Esophagus muscularis mucosa (tissue), 4 donors: ENCODE results near the gene GMPR. TPM values are rescaled to one million over a fixed set of nuclear protein-coding genes. Genes with fewer than 3 reads are reported as not detected.

ENCODE experiments used
- DNase-seq: peaks from one replicate; pipeline ENCODE4 v3.0.0-alpha.2; 2017; ENCODE audit errors: extremely low spot score
- H3K27ac ChIP-seq, 4 donors: fragments of 200-600 bp; sonication (generic); replicated peaks in 1 of 4; 1 replicate in 3 of 4; 2 replicates in 1 of 4; pipeline ENCODE4 v1.5.1; 2016 to 2019; ENCODE audit warnings: mild to moderate bottlenecking in 1 of 4
- H3K27me3 ChIP-seq, 4 donors: fragments of 200-600 bp; sonication (generic); one replicate each; pipeline versions ENCODE4 v1.5.1 to v1.6.0; 2016 to 2019
- H3K36me3 ChIP-seq, 4 donors: fragments of 200-600 bp; sonication (generic); one replicate each; pipeline ENCODE4 v1.5.1; 2016 to 2019
- H3K4me1 ChIP-seq, 4 donors: fragments of 200-600 bp; sonication (generic); one replicate each; pipeline ENCODE4 v1.5.1; 2016 to 2019
- H3K4me3 ChIP-seq, 4 donors: fragments of 200-600 bp; sonication (generic); 1 replicate in 2 of 4; 2 replicates in 2 of 4; pipeline ENCODE4 v1.5.1; 2016 to 2019; ENCODE audit warnings: mild to moderate bottlenecking in 4 of 4, moderate library complexity in 1 of 4
- H3K9me3 ChIP-seq, 4 donors: fragments of 200-600 bp; sonication (generic); 1 replicate in 3 of 4; 2 replicates in 1 of 4; pipeline ENCODE4 v1.5.1; 2016 to 2019
- CTCF ChIP-seq, 3 experiments: fragments of 200-600 bp in 2 of 3; fragments of 450-650 bp in 1 of 3; sonication (generic) in 2 of 3; IDR thresholded peaks; one replicate each; pipeline ENCODE4 v1.5.1; 2017 to 2019; ENCODE audit warnings: antibody characterized with exemption in 3 of 3, mild to moderate bottlenecking in 2 of 3, moderate library complexity in 1 of 3
- EP300 ChIP-seq: sonication (generic); formaldehyde crosslinking; IDR thresholded peaks from one replicate; pipeline ENCODE4 v1.6.1; 2017; ENCODE audit warnings: antibody characterized with exemption
- POLR2A ChIP-seq: fragments of 450-650 bp; IDR thresholded peaks from one replicate; pipeline ENCODE4 v1.6.1; 2017; ENCODE audit warnings: antibody characterized with exemption, moderate library complexity, mild to moderate bottlenecking, low read depth
- POLR2AphosphoS5 ChIP-seq, 2 donors: sonication (generic); formaldehyde crosslinking; IDR thresholded peaks; one replicate each; pipeline ENCODE4 v1.6.1; 2017; ENCODE audit warnings: antibody characterized with exemption in 2 of 2
- WGBS: methylation state at CpG from one replicate; pipeline ENCODE4 v1.1.5; 2018; 5-methylcytosine and 5-hydroxymethylcytosine counted together
- intact Hi-C: fragments of 100-400 bp; cut with DNase I; formaldehyde crosslinking; loops from one replicate; pipeline ENCODE4 v1.15.1; 2023
- total RNA-seq, 4 donors: library from RNA; depleted of rRNA; stranded (reverse); fragments of >200 nt; gene quantifications; one replicate each; pipeline versions ENCODE4 v1.1.0 to v1.2.1, GENCODE V29; 2016

Gene GMPR
- total RNA-seq, 4 donors from 2014 or later = 32.8 to 69.7 (median 52.0) TPM

GRCh38 chr6:16241321-16241689 is 2.9 kb downstream of the GMPR start:
- H3K27ac ChIP-seq = no peak overlapping the region
- no peak for DNase-seq
- H3K4me1 ChIP-seq = peaks cover 61 to 87% (median 79%) of the 10 kb centered on the region in 4 donors
- intact Hi-C loops = no loop called here
- WGBS = 92% methylated on average over 4 of the region's 4 CpGs
- no peak for TF ChIP-seq CTCF (IDR thresholded peaks at IDR 0.05)
- TF ChIP-seq POLR2AphosphoS5 (IDR thresholded peaks at IDR 0.05) = no peak
- TF ChIP-seq POLR2A = no peak
- TF ChIP-seq EP300 = no peak
- peaks cover 0 to 1% (median 0%) of the 10 kb centered on the region in 4 donors for H3K36me3 ChIP-seq
- no peaks in the 10 kb centered on the region for H3K27me3 ChIP-seq
- H3K4me3 ChIP-seq = no peak overlapping the region
- H3K9me3 ChIP-seq = no peaks in the 10 kb centered on the region

GRCh38 chr6:16243055-16243454 is 4.7 kb downstream of the GMPR start:
- Histone ChIP-seq H3K4me3 (no peak overlapping the region), H3K36me3 (peaks cover 11 to 19% (median 13%) of the 10 kb centered on the region in 4 donors), H3K4me1 (peaks cover 49 to 70% (median 63%) of the 10 kb centered on the region in 4 donors), H3K27me3 (no peaks in the 10 kb centered on the region), H3K9me3 (no peaks in the 10 kb centered on the region), H3K27ac (peak overlapping the region; percentile 36 to 73 (median 60))
- DNase-seq = no peak
- intact Hi-C loops = no loop called here
- 38% methylated on average over 8 of the region's 8 CpGs for WGBS
- TF ChIP-seq CTCF (IDR thresholded peaks at IDR 0.05) (no peak), POLR2AphosphoS5 (IDR thresholded peaks at IDR 0.05) (peak; percentile 52 to 60)

DNA sequence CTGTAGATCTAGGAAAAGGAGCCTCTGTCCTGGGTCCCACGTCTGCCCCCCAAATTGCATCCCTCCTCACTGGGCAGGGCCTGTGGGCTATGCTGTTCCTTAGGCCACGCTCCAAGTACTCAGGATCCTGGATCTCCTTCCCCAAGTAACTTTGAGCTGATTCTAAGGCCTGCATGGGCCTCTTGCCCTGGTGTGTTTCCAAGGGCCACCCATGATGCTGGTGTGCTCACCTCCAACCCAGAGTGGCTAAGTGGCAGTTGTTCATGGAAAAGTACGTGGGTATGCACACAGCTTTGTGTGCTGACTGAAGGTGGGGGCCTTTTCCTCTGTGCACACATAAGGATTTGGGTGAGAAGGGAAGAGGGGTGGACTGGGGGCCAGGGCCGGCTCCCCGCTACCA is 5.3 kb downstream of the GMPR start:
- TF ChIP-seq EP300 = no peak
- no peak for TF ChIP-seq POLR2AphosphoS5 (IDR thresholded peaks at IDR 0.05)

GRCh38 chr6:16244446-16244845 is 6.1 kb downstream of the GMPR start:
- intact Hi-C loops = loop anchor here (2.0 kb wide), 1 partner anchor 76 kb away; no protein-coding TSS in a partner anchor
- peak overlapping the region in 2 of 4 donors; percentile 12 to 17 for H3K4me3 ChIP-seq
- H3K4me1 ChIP-seq = peaks cover 49 to 65% (median 57%) of the 10 kb centered on the region in 4 donors
- H3K27me3 ChIP-seq = no peaks in the 10 kb centered on the region
- no peak for TF ChIP-seq POLR2AphosphoS5 (IDR thresholded peaks at IDR 0.05)
- no peak for TF ChIP-seq POLR2A
- no peak for TF ChIP-seq EP300
- H3K27ac ChIP-seq = peak overlapping the region; percentile 59 to 73 (median 66)
- H3K36me3 ChIP-seq = peaks cover 11 to 31% (median 15%) of the 10 kb centered on the region in 4 donors
- H3K9me3 ChIP-seq = no peaks in the 10 kb centered on the region
- DNase-seq = no peak
- 61% methylated on average over 5 of the region's 5 CpGs for WGBS

More for the DNA sequence above, 5.3 kb downstream of the GMPR start:
- Histone ChIP-seq H3K27ac (peak overlapping the region in 3 of 4 donors; percentile 36 to 73 (median 66)), H3K27me3 (no peaks in the 10 kb centered on the region), H3K9me3 (no peaks in the 10 kb centered on the region), H3K36me3 (peaks cover 11 to 25% (median 15%) of the 10 kb centered on the region in 4 donors), H3K4me1 (peaks cover 49 to 68% (median 60%) of the 10 kb centered on the region in 4 donors), H3K4me3 (no peak overlapping the region)
- intact Hi-C loops = loop anchor here (2.0 kb wide), 1 partner anchor 77 kb away; no protein-coding TSS in a partner anchor
- WGBS = 93% methylated on average over 4 of the region's 5 CpGs
- no peak for DNase-seq

DNA sequence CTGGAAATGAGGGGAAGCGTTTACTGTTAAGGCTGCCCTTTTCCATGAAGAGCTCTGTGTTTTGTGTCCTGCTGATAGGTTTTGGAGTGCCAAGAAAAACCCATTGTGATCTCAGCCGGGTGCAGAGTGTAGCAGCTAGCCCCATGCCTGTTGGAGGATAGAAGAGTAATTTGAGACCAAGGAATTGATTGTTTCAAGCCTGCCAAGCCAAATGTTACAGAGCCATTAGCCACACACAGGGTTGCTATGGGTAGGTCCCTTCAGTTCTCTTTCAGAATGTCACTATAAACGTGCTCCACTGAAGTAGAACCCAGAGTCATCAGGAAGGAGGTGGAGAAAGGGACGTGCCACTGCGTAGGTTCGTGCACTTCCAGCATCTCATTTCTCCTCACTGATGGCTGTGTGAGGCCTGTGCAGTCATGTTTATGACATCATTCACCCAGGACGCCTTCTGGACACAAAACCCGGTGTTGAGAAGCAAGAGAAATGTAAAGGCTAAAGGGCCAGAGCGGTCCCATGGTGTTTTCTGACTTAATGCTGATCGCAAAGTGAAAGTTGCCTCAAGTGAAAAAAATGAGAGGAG is 6.6 kb downstream of the GMPR start:
- Histone ChIP-seq H3K27ac (peak overlapping the region; percentile 59 to 73 (median 66)), H3K36me3 (peaks cover 14 to 36% (median 15%) of the 10 kb centered on the region in 4 donors), H3K9me3 (no peaks in the 10 kb centered on the region), H3K27me3 (no peaks in the 10 kb centered on the region), H3K4me1 (peaks cover 48 to 60% (median 52%) of the 10 kb centered on the region in 4 donors), H3K4me3 (peak overlapping the region in 2 of 4 donors; percentile 4 to 17)
- WGBS = 78% methylated on average over 10 of the region's 10 CpGs
- intact Hi-C loops = loop anchor here (2.0 kb wide), 1 partner anchor 76 kb away; no protein-coding TSS in a partner anchor
- no peak for TF ChIP-seq POLR2A
- no peak for TF ChIP-seq POLR2AphosphoS5 (IDR thresholded peaks at IDR 0.05)
- TF ChIP-seq CTCF (IDR thresholded peaks at IDR 0.05) = no peak
- no peak for DNase-seq
